Measurements from ENCODE around the gene ANKRD44. TPM values are rescaled to one million over a fixed set of nuclear protein-coding genes. Genes with fewer than 3 reads are reported as not detected.

The ANKRD44 gene
- total RNA-seq, 1 donor from 2014 or later: 21.4 TPM

DNA sequence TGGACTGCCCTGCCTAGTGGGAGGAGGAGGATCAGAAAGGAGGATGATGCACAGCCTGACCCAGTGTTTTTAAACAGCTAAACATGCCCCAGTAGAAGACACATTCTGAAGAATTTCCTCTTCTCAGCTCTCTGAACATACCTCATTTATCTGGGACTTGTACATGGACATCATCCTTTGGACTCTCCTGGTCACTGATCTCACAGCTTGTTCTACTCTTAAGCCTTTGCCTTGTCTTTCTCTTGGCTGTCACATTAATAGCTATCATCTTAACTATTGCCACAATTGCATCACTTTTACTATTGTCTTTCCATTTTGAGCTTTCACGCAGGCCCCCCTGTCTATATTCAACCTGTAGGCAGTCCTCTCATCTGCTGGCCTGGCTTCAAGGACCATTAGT, 342.1 kb downstream of the ANKRD44 start:
- no peak for DNase-seq (ENCODE audit: low spot score)
- Mint-ChIP-seq H3K27ac (ENCODE audit: unreplicated experiment) (no peak overlapping the region), H3K36me3 (ENCODE audit: low read depth) (no peaks in the 10 kb centered on the region), H3K4me1 (ENCODE audit: low read depth) (peaks cover 14% of the 10 kb centered on the region), H3K4me3 (ENCODE audit: unreplicated experiment) (no peak overlapping the region), H3K9me3 (ENCODE audit: low read depth) (peaks cover 4% of the 10 kb centered on the region), H3K27me3 (ENCODE audit: low read depth) (no peaks in the 10 kb centered on the region)
- TF ChIP-seq, protein P1, sequence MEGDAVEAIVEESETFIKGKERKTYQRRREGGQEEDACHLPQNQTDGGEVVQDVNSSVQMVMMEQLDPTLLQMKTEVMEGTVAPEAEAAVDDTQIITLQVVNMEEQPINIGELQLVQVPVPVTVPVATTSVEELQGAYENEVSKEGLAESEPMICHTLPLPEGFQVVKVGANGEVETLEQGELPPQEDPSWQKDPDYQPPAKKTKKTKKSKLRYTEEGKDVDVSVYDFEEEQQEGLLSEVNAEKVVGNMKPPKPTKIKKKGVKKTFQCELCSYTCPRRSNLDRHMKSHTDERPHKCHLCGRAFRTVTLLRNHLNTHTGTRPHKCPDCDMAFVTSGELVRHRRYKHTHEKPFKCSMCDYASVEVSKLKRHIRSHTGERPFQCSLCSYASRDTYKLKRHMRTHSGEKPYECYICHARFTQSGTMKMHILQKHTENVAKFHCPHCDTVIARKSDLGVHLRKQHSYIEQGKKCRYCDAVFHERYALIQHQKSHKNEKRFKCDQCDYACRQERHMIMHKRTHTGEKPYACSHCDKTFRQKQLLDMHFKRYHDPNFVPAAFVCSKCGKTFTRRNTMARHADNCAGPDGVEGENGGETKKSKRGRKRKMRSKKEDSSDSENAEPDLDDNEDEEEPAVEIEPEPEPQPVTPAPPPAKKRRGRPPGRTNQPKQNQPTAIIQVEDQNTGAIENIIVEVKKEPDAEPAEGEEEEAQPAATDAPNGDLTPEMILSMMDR (IDR thresholded peaks at IDR 0.05): no peak

DNA sequence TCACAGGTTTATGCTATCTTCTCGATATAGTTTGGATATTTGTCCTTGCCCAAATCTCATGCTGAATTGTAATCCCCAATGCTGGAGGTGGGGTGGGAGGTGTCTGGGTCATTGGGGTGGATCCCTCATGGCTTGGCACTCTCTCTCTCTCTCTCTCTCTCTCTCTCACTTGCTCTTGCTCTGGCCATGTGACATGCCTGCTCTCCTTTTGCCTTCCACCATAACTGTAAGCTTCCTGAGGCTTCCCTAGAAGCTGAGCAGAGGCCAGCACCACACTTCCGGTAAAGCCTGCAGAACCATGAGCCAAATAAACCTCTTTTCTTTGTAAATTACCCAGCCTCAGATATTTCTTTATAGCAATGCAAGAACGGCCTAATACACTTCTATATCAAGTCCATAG, 342.8 kb downstream of the ANKRD44 start:
- no peak overlapping the region for H3K27ac Mint-ChIP-seq (ENCODE audit: unreplicated experiment)
- H3K36me3 Mint-ChIP-seq (ENCODE audit: low read depth): no peaks in the 10 kb centered on the region
- no peaks in the 10 kb centered on the region for H3K27me3 Mint-ChIP-seq (ENCODE audit: low read depth)
- peaks cover 4% of the 10 kb centered on the region for H3K9me3 Mint-ChIP-seq (ENCODE audit: low read depth)
- H3K4me3 Mint-ChIP-seq (ENCODE audit: unreplicated experiment): no peak overlapping the region
- DNase-seq (ENCODE audit: low spot score): no peak
- TF ChIP-seq, protein P1 (IDR thresholded peaks at IDR 0.05): no peak
- peaks cover 14% of the 10 kb centered on the region for H3K4me1 Mint-ChIP-seq (ENCODE audit: low read depth)

DNA sequence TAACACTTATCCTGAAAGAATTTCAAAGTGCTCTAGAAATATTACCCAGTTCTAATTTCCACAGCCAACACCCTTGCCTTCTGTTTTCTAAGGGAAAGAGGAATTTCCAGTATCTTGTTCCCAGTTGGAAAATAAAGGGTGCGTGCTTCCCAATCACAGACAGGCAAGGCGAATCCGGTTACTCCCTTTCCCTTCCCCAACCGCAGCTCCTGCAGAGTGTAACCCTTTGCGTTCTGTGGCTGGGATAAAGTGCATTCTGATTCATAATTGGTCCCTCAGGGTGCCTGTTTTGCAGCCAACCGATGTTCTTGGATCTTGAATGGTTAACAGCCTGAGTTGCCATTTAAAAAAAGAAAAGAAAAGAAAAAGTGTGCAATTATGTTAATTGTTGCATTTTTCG, 343.5 kb downstream of the ANKRD44 start:
- Mint-ChIP-seq H3K27me3 (ENCODE audit: low read depth) (no peaks in the 10 kb centered on the region), H3K36me3 (ENCODE audit: low read depth) (no peaks in the 10 kb centered on the region), H3K4me3 (ENCODE audit: unreplicated experiment) (no peak overlapping the region), H3K9me3 (ENCODE audit: low read depth) (peaks cover 4% of the 10 kb centered on the region), H3K27ac (ENCODE audit: unreplicated experiment) (no peak overlapping the region), H3K4me1 (ENCODE audit: low read depth) (peaks cover 14% of the 10 kb centered on the region)
- TF ChIP-seq, protein P1 (IDR thresholded peaks at IDR 0.05): no peak
- no peak for DNase-seq (ENCODE audit: low spot score)

DNA sequence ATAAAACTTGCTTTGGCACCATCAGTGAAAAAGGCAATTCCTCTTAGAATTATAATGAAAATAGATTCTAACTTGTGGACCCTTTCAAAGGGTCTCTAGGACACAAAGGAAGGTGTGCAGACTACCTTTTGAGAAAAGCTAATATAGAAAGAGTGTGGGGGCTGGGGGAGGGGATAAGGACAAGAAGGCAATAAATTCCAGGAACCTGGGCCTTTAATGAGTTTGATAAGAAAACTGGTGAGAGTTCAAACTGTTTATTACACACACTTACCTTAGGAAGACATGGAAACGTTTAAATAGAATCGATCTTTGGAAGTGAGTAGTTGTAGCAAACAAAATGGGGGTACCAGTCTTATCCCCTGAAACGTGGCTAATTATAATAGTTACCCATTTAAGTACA, 344.5 kb downstream of the ANKRD44 start:
- no peaks in the 10 kb centered on the region for H3K27me3 Mint-ChIP-seq (ENCODE audit: low read depth)
- peaks cover 4% of the 10 kb centered on the region for H3K9me3 Mint-ChIP-seq (ENCODE audit: low read depth)
- TF ChIP-seq, protein P1 (IDR thresholded peaks at IDR 0.05): no peak
- H3K4me1 Mint-ChIP-seq (ENCODE audit: low read depth): peaks cover 14% of the 10 kb centered on the region
- no peak overlapping the region for H3K27ac Mint-ChIP-seq (ENCODE audit: unreplicated experiment)
- H3K4me3 Mint-ChIP-seq (ENCODE audit: unreplicated experiment): no peak overlapping the region
- H3K36me3 Mint-ChIP-seq (ENCODE audit: low read depth): no peaks in the 10 kb centered on the region
- no peak for DNase-seq (ENCODE audit: low spot score)

DNA sequence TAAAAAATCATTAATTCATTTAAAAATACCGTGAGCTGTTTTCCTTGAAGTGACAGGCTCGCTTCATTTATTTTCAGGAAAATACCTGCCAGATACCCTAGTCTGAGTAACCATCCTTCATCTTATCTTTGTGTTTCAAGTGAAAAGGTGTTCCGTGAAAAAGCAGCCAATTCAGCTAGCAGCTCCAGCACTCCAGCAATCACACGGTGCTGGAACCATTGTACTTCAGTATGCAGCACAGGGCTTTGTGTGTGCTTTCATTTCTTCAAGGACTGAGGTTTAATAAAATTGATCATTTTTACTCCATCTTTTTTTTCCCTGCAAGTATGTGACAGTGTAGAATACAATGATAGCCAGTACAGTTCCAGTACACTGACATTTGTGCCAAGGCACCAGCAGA, 344.9 kb downstream of the ANKRD44 start:
- Mint-ChIP-seq H3K9me3 (ENCODE audit: low read depth) (peaks cover 4% of the 10 kb centered on the region), H3K4me1 (ENCODE audit: low read depth) (peaks cover 14% of the 10 kb centered on the region), H3K36me3 (ENCODE audit: low read depth) (no peaks in the 10 kb centered on the region), H3K27me3 (ENCODE audit: low read depth) (no peaks in the 10 kb centered on the region), H3K27ac (ENCODE audit: unreplicated experiment) (no peak overlapping the region), H3K4me3 (ENCODE audit: unreplicated experiment) (no peak overlapping the region)
- no peak for DNase-seq (ENCODE audit: low spot score)
- TF ChIP-seq, protein P1 (IDR thresholded peaks at IDR 0.05): no peak

Measured in chondrocyte (in vitro differentiated cells).